Glomerular visceral epithelial cell (primary cell): ENCODE measurements around the gene CLDN34.

Experiments used
- DNase-seq: peaks from one replicate; pipeline ENCODE4 v3.0.0-alpha.2; 2016; ENCODE audit errors: extremely low spot score

Gene CLDN34

GRCh38 chrX:10015723-10016518 lies 48.8 kb downstream of the CLDN34 start:
- peak; percentile 42 for DNase-seq

- DNase-seq, result no peak
Measured at GRCh38 chrX:10016519-10017132, 49.5 kb downstream of the CLDN34 start.

- DNase-seq, result peak; percentile 81
Measured at GRCh38 chrX:10017872-10018271, 50.7 kb downstream of the CLDN34 start.
